ENCODE results near the gene FUT7.

Gene FUT7

GRCh38 chr9:137070201-137070905, 38.5 kb upstream of the FUT7 start, which contains the start of gene SAPCD2:
SAPCD2 (minus strand) TSS chr9:137070557; CDS start chr9:137070460, 97 bp downstream.
- TF ChIP-seq, protein P1, sequence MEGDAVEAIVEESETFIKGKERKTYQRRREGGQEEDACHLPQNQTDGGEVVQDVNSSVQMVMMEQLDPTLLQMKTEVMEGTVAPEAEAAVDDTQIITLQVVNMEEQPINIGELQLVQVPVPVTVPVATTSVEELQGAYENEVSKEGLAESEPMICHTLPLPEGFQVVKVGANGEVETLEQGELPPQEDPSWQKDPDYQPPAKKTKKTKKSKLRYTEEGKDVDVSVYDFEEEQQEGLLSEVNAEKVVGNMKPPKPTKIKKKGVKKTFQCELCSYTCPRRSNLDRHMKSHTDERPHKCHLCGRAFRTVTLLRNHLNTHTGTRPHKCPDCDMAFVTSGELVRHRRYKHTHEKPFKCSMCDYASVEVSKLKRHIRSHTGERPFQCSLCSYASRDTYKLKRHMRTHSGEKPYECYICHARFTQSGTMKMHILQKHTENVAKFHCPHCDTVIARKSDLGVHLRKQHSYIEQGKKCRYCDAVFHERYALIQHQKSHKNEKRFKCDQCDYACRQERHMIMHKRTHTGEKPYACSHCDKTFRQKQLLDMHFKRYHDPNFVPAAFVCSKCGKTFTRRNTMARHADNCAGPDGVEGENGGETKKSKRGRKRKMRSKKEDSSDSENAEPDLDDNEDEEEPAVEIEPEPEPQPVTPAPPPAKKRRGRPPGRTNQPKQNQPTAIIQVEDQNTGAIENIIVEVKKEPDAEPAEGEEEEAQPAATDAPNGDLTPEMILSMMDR (IDR thresholded peaks at IDR 0.05; ENCODE audit: low read depth, low read length), result no peak
- H3K4me3 ChIP-seq (ENCODE audit: low read depth, low read length), result peak within 1 kb of the TSS; percentile 48

- TF ChIP-seq, protein P1 (IDR thresholded peaks at IDR 0.05; ENCODE audit: low read depth, low read length), result no peak
- peak overlapping the region; percentile 43 for H3K4me3 ChIP-seq (ENCODE audit: low read depth, low read length)
These were observed 37.7 kb upstream of the FUT7 start for GRCh38 chr9:137069508-137070091.

- TF ChIP-seq, protein P1 (IDR thresholded peaks at IDR 0.05; ENCODE audit: low read depth, low read length), result no peak
- peak overlapping the region; percentile 43 for H3K4me3 ChIP-seq (ENCODE audit: low read depth, low read length)
These were observed 36.9 kb upstream of the FUT7 start for GRCh38 chr9:137068539-137069507.

DNA sequence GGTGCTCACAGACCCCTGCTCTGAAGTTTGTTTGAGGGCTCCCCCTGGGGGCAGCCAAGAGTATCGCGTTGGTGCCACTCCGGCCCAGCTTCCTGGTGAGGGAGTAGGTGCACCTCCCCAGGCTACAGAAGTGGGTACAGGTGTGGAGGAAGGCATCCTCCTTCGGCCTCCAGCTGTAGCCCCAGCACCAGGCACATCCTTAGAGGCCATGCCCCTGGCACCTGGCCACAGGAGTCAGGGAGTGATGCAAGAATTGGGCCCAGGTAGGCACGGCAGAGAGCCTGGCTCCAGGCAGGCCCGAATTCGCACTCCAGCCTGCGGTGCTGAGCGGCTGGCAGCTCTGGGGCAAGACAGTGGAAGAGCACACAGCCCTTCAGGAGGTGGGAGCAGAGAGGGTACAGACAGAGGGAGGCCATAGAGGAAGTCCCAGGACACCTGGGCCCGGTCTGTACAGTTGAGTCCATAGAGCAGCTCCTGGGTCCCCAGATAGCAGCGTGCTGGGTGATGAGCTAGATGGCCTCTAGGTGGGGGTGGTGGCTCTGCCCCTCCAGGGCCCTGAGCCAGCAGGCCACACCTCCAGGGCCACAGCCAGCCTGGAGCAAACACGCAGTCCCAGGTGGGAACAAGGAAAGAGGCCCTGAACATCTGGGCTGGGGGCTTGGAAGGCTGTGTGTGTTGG, 36.1 kb upstream of the FUT7 start:
- TF ChIP-seq, protein P1 (IDR thresholded peaks at IDR 0.05; ENCODE audit: low read depth, low read length), result peak; percentile 86
- H3K4me3 ChIP-seq (ENCODE audit: low read depth, low read length), result no peak overlapping the region

DNA sequence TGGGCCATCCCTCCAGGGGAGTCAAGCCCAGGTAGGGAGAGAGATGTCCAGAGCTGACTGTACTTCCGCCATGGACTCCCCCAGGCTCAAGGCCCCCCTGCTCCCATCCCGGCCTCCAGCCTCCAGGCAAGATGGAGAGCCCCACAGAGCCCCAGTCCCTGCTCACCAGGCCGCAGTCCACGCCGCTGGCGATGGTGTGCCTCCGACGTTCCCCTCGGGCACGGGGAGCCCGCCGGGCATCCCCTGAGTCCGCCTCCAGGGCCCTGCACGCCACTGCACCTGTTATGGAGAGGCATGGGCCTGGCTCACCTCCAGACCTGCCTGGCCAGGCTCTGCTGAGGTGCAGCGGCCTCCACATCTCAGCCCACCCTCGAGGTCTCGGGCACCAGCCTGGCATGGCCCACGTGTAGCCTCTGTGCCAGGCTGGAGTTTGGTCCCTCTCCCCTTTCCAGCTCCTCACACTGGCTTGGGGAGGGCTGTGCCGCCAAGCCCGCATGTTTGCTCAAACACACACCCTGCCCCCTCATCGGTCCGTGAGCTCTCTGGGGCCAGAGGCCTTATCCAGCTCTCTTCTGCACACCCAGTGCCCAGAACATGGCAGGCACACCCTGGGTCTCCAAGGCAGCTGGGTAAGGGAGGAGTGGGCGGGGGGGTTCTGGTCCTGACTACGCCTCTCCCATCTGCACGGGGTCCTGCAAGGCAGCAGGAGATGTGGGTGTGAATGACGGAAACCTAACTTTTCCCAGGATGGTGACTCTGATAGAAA, 34.4 kb upstream of the FUT7 start:
- TF ChIP-seq, protein P1 (IDR thresholded peaks at IDR 0.05; ENCODE audit: low read depth, low read length), result no peak
- H3K4me3 ChIP-seq (ENCODE audit: low read depth, low read length), result no peak overlapping the region

DNA sequence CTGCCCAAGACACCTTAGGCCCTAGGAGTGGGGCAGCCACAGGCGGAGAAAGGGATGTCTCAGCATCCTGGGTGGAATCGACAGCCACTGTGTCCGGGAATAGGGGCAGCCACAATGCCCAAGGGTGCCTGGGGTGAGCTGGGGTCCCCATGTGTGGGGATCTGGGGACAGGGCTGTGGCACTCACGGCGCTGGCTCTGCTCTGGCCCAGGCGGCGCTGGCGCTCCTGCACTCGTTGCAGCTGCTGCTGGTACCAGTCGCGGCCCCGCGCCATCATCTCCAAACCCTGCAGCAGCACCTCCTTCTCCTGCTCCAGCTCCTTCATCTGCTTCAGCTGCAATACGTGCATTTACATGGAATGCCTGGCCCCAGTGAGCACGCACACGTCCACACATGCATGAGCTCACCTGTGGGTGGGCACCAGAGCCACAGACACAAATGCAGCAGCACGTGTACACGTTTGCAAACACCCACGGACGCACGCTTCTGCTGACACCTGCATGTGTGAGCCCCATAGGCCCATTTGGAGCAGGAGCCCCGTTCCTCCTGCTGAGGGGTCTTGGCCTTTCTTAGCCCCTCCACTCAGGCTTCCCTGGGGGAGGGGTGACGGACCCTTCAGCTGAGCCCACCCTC, 33.6 kb upstream of the FUT7 start:
- H3K4me3 ChIP-seq (ENCODE audit: low read depth, low read length), result no peak overlapping the region
- TF ChIP-seq, protein P1 (IDR thresholded peaks at IDR 0.05; ENCODE audit: low read depth, low read length), result no peak

Data from WI38 (cell line).